GM12872 (cell line): ENCODE measurements around the gene SETBP1.

Source experiments
- TF ChIP-seq, protein P1 (sequence below): IDR thresholded peaks from 3 replicates; pipeline ENCODE4 v1.5.1; 2011; ENCODE audit warnings: low read depth, mild to moderate bottlenecking, low read length, moderate library complexity; ENCODE audit not compliant: insufficient read depth

Gene SETBP1

DNA sequence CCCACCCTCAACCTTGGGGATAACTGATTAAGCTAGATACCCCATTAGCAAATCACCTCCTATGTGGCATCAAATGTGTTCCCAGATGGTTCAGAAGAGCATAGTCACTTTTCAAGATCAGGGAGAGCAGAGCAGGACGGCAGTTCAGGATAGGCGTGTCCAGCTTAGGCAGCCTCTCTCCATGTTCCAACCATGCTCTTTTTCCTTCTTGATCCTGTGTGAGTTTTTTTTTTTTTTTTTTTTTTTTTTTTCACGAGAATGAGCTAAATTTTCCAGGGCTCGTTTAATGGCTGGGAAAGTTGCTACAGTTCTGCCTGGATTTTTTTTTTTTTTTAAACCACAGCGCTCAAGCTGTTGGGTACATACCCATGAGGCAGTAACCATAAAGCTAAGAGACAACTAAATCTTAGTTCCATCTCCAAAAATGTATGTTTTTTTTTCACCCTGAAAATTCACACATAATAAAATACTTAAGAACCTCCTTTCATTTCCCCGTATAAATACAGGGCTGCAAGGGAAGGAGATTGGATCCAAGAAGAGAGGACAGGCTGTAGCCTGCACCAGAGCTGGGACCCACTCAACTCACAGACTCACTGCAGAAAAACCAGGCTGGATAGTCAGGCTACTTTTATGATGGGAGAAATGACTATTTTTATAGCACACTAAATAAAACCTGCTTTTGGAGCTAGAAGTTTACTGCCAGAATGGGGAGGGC, 244.3 kb downstream of the SETBP1 start:
- TF ChIP-seq, protein P1, sequence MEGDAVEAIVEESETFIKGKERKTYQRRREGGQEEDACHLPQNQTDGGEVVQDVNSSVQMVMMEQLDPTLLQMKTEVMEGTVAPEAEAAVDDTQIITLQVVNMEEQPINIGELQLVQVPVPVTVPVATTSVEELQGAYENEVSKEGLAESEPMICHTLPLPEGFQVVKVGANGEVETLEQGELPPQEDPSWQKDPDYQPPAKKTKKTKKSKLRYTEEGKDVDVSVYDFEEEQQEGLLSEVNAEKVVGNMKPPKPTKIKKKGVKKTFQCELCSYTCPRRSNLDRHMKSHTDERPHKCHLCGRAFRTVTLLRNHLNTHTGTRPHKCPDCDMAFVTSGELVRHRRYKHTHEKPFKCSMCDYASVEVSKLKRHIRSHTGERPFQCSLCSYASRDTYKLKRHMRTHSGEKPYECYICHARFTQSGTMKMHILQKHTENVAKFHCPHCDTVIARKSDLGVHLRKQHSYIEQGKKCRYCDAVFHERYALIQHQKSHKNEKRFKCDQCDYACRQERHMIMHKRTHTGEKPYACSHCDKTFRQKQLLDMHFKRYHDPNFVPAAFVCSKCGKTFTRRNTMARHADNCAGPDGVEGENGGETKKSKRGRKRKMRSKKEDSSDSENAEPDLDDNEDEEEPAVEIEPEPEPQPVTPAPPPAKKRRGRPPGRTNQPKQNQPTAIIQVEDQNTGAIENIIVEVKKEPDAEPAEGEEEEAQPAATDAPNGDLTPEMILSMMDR: no peak

DNA sequence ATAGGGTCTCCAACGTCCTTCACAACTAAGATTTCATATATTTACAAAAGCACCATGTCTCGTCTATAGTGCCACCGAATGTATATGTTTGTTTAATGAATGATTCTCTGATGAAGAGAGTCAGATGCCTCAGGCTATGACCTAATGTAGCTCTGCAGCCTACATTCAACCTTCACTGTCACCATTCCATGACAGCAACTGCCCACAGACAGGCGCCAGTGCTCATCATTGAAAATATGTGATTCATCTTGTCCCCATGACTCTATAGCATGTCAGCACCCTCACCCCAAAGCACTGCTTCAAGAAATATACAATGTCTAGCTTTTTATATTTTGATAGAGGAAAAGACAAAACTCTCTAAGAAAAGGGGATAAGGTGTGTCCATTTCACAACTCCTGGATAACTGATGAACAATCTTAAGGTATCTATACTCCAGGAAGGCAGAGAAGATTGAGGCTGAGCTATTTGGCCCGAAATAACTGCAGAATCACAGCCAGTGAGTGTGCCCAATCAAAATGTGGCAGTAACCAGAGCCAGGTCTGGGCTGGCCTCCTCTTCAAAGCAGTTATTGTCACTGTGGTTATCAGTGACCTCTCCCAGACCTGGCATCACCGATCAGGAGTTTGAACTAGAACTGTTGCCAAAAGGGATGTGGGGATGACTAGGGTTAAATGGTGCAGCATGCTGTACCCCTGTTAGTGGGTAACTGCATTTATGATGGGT, 246.6 kb downstream of the SETBP1 start:
- TF ChIP-seq, protein P1: no peak

DNA sequence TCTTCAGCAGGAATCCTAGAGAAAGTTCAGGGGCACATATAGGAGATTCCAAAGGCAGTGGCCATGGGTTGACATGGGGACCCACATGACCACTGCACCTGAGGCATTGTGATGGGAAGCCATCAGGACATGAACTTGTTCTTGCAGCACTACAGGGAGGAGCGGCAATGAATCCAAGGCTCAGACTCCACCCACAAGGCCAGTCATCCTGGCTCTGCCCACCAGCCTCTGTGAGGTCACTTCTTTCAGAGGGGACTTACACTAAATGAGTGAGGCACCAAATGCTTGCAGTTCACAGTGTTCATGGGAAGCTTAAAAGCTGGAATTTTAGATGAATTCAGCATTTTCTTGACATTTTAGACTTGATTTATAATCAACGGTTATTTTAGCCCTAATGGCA, 254.2 kb downstream of the SETBP1 start:
- TF ChIP-seq, protein P1: no peak

DNA sequence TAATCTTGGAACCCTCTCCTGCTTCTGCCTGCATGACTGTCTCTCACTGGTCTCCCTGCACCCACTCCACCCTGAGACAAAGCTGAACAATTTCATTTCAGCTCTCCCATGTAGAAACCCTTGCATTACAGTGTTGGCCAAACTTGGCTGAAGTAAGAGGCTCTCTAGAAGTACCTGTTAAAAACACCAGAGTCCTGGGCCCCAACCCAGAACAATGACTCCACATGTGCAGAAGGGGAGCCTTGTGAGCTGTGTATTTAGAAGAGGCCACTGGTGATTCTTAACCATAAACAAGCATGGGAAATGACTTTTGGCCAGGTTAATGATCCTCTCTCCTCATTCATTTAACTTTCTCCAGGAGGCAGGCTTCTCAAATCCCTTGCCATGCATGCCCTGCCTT, 254.8 kb downstream of the SETBP1 start:
- TF ChIP-seq, protein P1: no peak

DNA sequence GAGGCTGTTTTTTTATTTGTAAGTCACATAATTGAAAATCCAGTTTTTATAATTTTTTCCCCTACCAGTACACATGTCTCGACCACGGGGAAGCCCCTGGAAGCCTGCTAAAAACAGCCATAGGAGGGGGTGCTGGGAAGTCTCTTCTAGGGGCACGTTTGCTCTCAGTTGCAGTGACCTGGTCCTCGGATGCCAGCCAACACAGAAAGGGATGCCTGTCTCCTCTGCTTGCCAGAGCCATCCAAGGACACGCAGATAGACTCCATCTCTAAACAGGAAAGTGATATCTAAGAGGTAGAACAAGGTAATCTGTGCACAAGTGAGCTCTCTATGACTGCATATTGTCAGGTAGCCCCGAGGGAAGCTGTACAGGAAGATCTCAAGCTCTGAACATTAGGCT, 255.8 kb downstream of the SETBP1 start:
- TF ChIP-seq, protein P1: no peak

DNA sequence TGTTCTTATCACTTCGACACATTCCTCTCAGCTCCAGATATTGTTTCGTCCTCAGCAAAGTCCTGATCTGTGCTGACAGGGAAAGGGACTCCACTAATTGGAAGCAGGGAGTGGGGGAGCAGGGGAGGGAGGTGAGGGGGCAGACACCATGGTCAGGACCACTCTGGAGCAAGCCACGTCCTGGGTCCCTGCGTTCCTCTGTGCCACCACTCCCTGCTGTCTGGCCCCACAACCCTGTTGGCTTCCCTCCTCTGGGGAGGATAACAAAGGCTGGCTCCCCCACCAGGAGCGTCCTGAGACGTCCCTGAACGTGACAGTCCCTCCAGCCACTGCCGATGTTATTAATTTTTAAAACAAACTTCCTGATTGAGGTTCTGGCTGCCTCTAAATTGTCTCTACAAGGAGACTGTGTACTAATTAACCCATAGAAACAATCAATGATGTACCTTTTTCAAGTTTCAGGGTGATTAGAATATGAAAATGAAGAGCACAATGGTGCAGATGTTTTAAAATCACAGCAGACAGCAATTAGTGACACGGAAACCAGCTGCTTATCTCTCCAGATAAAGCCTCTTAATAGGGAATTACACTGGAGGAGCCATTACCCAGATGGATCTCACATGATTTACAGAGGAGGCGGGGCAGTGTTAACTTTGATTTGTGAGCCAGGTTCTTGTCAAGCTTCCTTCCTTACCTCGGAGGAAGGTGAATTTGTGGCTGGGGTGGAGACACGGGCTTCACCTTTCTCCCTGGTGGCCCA, 257.5 kb downstream of the SETBP1 start:
- TF ChIP-seq, protein P1: no peak
